Measurements from ENCODE around the gene IQSEC1. TPM values are rescaled to one million over a fixed set of nuclear protein-coding genes. Genes with fewer than 3 reads are reported as not detected.

The IQSEC1 gene
- polyA plus RNA-seq, 2 of the 4 experiments (the other 2 are of a cell fraction), result 3.7 to 10.7 TPM

DNA sequence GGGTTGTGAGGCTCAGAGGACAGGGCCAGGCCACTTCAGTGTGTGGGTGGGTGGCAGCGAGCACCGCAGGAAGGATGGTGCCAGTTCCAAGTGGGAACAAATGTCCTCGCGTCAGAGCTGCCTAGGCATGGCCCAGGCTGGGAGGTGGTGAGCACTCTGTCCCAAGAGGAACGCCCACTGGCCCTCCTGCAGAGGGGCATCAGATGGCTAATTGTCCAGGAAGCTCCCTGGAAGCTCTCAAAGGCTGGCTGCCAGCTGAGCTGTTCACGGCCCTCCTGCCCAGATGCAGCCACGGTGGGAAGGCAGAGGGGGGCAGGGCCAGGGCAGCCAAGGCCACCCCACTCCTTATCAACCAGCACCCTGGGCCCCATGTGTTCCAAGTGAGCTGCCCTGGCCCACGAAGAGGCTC, 55.2 kb downstream of the IQSEC1 start:
- no peak for DNase-seq (ENCODE audit: low read depth in 1 of 2, low spot score in 1 of 2)
- no peak for FAIRE-seq
- Histone ChIP-seq H3K4me1 (peaks cover 17% of the 10 kb centered on the region), H3K27ac (no peak overlapping the region), H3K9me3 (no peaks in the 10 kb centered on the region), H3K4me2 (no peak overlapping the region), H3K4me3 (no peak overlapping the region)
- TF ChIP-seq, protein P1, sequence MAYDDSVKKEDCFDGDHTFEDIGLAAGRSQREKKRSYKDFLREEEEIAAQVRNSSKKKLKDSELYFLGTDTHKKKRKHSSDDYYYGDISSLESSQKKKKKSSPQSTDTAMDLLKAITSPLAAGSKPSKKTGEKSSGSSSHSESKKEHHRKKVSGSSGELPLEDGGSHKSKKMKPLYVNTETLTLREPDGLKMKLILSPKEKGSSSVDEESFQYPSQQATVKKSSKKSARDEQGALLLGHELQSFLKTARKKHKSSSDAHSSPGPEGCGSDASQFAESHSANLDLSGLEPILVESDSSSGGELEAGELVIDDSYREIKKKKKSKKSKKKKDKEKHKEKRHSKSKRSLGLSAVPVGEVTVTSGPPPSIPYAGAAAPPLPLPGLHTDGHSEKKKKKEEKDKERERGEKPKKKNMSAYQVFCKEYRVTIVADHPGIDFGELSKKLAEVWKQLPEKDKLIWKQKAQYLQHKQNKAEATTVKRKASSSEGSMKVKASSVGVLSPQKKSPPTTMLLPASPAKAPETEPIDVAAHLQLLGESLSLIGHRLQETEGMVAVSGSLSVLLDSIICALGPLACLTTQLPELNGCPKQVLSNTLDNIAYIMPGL (CRISPR knock-in tag; IDR thresholded peaks at IDR 0.05; ENCODE audit: borderline replicate concordance), result no peak
- no peak for TF ChIP-seq RARB (CRISPR knock-in tag; IDR thresholded peaks at IDR 0.05)
- TF ChIP-seq RAD21 (conservative IDR thresholded peaks at IDR 0.05 in 1 of 2, IDR thresholded peaks at IDR 0.05 in 1 of 2), result no peak
- no peak for TF ChIP-seq HOXB13 (CRISPR knock-in tag; IDR thresholded peaks at IDR 0.05; ENCODE audit: low read depth)
- no peak for TF ChIP-seq FOXS1 (CRISPR knock-in tag; IDR thresholded peaks at IDR 0.05)
- no peak for TF ChIP-seq FOSL2 (IDR thresholded peaks at IDR 0.05)
- TF ChIP-seq FOSL2 (CRISPR knock-in tag; IDR thresholded peaks at IDR 0.05), result no peak
- TF ChIP-seq, protein P2, sequence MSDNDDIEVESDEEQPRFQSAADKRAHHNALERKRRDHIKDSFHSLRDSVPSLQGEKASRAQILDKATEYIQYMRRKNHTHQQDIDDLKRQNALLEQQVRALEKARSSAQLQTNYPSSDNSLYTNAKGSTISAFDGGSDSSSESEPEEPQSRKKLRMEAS (IDR thresholded peaks at IDR 0.05), result no peak
- TF ChIP-seq TP53 (CRISPR knock-in tag; IDR thresholded peaks at IDR 0.05), result no peak
- TF ChIP-seq JUN (IDR thresholded peaks at IDR 0.05), result no peak
- TF ChIP-seq HEYL (CRISPR knock-in tag; IDR thresholded peaks at IDR 0.05), result no peak
- no peak for TF ChIP-seq NFE2L2 (conservative IDR thresholded peaks at IDR 0.05; ENCODE audit: low read length)
- no peak for TF ChIP-seq ZC3H11A (IDR thresholded peaks at IDR 0.05)
- TF ChIP-seq JUNB (IDR thresholded peaks at IDR 0.05), result no peak
- TF ChIP-seq, protein P3, sequence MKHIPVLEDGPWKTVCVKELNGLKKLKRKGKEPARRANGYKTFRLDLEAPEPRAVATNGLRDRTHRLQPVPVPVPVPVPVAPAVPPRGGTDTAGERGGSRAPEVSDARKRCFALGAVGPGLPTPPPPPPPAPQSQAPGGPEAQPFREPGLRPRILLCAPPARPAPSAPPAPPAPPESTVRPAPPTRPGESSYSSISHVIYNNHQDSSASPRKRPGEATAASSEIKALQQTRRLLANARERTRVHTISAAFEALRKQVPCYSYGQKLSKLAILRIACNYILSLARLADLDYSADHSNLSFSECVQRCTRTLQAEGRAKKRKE (CRISPR knock-in tag; IDR thresholded peaks at IDR 0.05; ENCODE audit: low read depth), result no peak
- TF ChIP-seq CBX2 (IDR thresholded peaks at IDR 0.05; ENCODE audit: borderline replicate concordance, low read depth), result no peak
- TF ChIP-seq CBX8 (IDR thresholded peaks at IDR 0.05), result no peak
- POLR2A ChIA-PET, result no interaction called here
- no peak for ATAC-seq
- 56% methylated on average over 5 of the region's 8 CpGs for WGBS (ENCODE audit: missing lambda C conversion rate)
- CTCF ChIA-PET, result interaction anchor here (1.2 to 1.6 kb wide), 3 partner anchors 11 to 126 kb away, joined by 3 to 6 read pairs (median 5); no protein-coding TSS in a partner anchor

DNA sequence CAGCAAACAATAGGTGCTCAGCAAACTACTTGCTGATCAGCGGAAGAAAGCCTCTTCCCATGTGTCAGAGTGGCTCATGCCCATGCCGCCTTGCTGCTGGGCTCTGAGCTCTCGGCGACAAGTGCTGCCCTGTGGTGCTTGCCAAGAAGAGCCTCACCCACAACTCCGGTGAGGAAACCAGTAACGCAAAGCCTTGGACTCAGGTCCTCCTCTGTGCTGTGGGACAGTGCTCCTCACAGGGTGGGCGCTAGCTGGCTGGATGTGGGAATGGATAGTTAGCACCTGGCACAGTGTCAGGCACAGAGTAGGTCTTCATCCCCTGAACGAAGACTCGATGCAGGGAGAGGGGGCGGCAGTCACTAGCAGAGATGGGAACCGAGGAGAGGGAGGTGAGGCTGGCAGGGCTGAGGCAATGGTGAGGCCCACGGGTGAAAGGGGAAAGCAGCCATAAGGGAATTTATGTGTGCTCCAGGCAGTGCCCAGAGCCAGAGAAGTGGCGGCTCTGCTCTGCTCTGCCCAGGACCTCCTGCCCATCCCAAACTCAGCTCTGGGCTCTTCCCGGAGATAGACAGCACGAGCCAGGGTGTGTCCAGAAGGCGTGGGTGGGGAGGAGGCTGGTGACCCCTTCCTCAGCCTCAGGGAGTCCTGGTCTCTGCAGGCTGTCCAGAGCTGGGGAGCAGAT, 55.7 kb downstream of the IQSEC1 start:
- CTCF ChIA-PET, result interaction anchor here (1.2 to 1.6 kb wide), 2 partner anchors 22 to 125 kb away, joined by 3 to 6 read pairs; no protein-coding TSS in a partner anchor
- DNase-seq (ENCODE audit: low read depth in 1 of 2, low spot score in 1 of 2), result no peak
- Histone ChIP-seq H3K9me3 (no peaks in the 10 kb centered on the region), H3K4me3 (no peak overlapping the region), H3K4me1 (peaks cover 11% of the 10 kb centered on the region), H3K4me2 (no peak overlapping the region), H3K27ac (no peak overlapping the region)
- FAIRE-seq, result no peak
- POLR2A ChIA-PET, result no interaction called here
- ATAC-seq, result no peak
- TF ChIP-seq, protein P4, sequence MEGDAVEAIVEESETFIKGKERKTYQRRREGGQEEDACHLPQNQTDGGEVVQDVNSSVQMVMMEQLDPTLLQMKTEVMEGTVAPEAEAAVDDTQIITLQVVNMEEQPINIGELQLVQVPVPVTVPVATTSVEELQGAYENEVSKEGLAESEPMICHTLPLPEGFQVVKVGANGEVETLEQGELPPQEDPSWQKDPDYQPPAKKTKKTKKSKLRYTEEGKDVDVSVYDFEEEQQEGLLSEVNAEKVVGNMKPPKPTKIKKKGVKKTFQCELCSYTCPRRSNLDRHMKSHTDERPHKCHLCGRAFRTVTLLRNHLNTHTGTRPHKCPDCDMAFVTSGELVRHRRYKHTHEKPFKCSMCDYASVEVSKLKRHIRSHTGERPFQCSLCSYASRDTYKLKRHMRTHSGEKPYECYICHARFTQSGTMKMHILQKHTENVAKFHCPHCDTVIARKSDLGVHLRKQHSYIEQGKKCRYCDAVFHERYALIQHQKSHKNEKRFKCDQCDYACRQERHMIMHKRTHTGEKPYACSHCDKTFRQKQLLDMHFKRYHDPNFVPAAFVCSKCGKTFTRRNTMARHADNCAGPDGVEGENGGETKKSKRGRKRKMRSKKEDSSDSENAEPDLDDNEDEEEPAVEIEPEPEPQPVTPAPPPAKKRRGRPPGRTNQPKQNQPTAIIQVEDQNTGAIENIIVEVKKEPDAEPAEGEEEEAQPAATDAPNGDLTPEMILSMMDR (IDR thresholded peaks at IDR 0.05), result no peak
- TF ChIP-seq, protein P2 (IDR thresholded peaks at IDR 0.05), result no peak
- WGBS (ENCODE audit: missing lambda C conversion rate), result 77% methylated on average over 13 of the region's 16 CpGs

Measured in A549 (cell line).